Astrocyte of the hippocampus (primary cell): ENCODE measurements around the gene RAPGEF5.
A peak's percentile ranks its signal among the peaks of the same experiment; 100 is the strongest.
"Not testable (repeated sequence)": the region's sequence is repeated elsewhere in the genome, so short reads cannot be mapped to it uniquely, and the experiment has no call there.

Experiments used
- DNase-seq: peaks from one replicate; pipeline ENCODE4 v3.0.0; 2011; ENCODE audit warnings: low read depth, low spot score

The RAPGEF5 gene

DNA sequence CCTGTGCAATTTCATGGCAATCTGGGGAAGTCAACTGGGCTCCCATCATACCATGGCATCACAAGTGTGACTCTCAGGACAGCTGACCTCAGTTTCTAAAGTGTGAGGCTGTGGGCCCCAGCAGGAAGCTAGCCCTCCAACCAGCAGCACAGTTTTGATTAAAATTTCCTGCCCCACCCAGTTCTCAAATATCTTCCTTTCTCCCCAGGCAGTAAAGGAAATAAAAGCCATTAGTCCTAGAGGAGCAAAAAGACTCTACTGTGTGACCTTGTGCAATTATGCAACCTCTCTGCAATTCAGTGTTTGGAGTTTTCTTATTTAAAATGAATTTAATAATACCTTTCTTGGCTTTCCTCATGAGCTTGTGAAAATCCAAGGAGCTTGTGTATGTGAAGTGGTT lies 268.1 kb downstream of the RAPGEF5 start:
- no peak for DNase-seq

DNA sequence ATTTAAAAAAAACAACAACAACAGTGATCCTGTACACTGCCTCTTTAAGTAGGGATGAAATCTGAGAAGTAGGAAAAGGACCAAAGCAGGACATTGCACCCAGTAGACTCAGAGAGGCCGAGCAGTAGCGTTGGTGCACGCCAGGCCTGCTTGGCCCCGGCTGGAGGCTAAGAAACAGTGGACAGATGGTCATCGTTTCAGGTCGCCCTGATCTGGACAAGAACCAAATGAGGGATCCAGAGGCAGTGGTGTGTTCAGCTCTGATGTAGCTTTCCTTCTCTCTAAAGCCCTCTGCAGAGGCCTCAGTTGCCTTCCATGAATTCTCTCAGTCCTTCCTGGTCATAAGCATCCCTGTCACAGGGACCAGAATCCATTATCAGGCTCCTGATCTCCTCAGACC lies 269.1 kb downstream of the RAPGEF5 start:
- DNase-seq, result no peak

DNA sequence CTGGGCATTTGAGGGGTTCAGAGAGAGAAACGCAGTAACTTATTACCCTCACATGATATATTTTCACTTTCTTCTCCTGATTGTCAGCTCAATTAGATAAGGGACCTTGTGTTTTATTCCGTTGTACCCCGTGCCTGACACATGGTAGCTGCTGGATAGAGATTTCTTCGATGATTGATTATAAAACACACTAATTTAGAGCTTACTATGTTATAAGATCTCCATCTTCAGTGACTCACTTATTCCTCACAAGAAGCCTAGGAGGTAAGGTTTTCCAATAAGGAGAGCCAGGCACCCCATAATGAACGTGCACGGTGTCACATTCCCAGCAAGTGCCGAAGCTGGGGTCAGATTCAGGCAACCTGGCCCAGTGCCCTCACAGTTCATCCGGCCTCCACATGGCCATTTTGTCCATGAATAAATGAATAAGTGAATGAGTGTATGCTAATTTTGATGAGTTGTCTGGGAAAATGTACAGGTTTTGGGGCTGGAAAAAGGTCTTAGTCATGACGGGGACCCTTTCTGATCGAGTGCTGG lies 273.2 kb downstream of the RAPGEF5 start:
- no peak for DNase-seq

DNA sequence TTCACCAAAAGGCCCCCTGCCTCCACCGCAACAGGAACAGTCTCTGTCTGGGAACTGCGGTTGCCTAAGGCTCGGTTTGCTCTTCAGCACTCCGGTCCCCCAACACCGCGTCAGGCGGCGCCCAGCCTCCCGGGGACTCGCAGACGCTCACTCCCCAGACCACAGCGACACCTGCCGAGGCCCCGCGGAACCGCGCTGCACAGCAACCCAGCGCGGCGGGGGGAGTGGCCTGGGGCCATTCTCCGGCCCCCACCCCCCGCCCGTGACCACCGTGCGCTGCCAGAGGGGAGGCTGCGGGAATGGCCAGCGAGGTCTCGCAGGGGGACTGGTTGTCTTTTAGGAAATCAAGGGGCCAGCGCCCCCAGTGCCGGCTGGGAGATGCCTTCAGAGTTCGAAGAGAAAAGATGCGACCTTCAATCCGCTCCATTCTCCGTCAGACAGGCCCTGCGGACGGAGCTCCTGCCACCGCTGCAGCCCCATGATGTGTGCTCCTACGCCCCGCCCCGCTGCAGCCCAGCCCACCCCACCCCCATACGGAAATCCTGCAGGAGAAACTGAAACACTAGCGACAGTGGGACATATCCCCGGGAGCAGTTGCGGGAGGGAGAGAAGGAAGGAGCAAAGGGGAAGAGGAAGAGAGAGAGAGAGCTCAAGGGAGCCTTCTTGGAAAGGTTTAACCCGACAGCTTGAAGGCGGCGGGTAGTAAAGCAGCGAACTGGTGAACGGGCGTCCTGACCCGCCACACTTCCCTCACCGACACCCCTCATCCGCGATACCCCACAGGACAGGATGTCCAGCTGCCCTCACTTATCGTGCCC lies 273.9 kb downstream of the RAPGEF5 start:
- DNase-seq, result peak; percentile 94

DNA sequence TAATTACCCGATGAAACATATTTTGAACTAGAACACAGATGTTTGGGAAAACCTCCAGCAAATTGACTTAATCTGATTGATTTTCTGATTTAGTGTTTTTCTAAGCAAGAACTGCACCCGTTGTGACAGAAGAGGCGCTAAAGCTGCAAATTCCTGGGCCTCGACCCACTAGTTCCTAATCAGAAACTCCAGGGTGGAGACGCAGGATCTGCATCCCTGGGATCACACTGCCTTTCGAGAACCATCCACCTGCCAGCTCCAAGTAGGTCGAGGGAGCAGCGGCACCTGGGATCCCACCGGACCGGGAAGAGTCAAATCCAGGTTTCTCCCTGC lies 274.4 kb downstream of the RAPGEF5 start:
- no peak for DNase-seq

DNA sequence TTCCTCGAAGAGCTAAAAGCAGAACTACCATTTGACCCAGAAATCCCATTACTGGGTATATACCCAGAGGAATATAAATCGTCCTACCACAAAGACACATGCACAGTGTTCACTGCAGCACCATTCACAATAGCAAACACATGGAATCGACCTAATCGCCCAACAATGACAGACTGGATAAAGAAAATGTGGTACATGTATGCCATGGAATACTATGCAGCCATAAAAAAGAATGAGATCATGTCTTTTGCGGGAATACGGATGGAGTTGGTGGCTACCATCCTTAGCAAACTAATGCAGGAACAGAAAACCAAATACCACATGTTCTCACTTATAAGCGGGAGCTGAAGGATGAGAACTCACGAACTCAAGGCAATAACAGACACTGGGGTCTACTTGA lies 276.7 kb downstream of the RAPGEF5 start:
- not testable (repeated sequence) for DNase-seq

DNA sequence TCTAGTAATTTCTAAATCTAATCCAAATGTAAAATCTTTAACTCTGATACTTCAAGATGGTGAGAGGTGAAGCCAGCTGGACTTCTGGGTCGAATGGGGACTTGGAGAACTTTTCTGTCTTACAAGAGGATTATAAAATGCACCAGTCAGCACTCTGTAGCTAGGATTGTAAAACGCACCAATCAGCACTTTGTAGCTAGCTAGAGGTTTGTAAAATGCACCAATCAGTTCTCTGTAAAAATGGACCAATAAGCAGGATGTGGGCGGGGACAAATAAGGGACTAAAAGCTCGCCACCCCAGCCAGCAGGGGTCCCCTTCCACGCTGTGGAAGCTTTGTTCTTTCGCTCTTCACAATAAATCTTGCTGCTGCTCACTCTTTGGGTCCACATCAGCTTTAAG lies 278.1 kb downstream of the RAPGEF5 start:
- not testable (repeated sequence) for DNase-seq

DNA sequence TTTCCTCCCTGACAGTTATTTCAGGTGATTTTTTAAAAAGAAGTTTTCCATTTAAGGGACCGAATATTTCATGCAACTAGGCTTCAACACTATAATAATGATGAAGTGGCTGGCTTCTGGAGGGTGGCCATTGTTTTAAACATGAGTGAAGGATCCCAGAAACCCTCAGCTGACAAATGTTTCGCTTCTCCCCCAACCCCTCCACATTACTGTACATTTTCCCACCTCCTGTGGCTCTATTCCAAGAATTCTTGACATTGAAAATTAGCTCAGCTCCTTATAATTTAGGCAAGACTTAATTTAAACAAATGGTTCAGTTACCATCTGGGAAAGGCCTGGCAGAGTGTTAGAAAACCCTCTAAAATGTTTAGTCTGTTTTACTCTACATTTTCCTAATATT lies 281.4 kb downstream of the RAPGEF5 start:
- DNase-seq, result no peak

DNA sequence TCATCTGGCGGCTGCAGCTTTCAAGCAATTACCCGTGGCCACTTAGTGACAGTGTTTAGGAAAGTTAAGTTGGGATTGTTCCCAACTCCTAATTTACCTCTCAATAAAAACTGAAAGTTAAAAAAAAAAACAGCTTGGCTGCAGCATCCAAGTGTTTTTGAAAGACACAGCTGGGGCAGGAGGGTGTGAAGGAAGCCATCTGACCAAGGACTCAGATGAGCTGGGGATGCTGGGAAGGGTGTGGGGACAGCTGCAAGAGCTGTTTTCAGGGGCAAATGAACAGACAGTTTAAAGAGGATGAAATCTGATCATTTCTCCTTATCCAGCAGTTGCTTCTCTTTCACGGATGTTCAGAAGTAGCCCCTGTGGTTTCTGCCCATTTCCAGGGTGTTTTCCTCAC lies 282.1 kb downstream of the RAPGEF5 start:
- DNase-seq, result no peak
